Smooth muscle cell (in vitro differentiated cells): ENCODE measurements around the gene DIDO1. TPM values are rescaled to one million over a fixed set of nuclear protein-coding genes. Genes with fewer than 3 reads are reported as not detected.

Experiments used
- DNase-seq: peaks from one replicate; lab custom pipeline; 2025; ENCODE audit not compliant: unreplicated experiment; lab: John Stamatoyannopoulos, UW
- H2AFZ ChIP-seq: fragments of 200-600 bp; sonication (generic); 2 replicates; pipeline ENCODE4 v1.6.0; 2016; ENCODE audit warnings: antibody characterized with exemption, low read depth, mild to moderate bottlenecking
- H3F3A ChIP-seq: fragments of 200-600 bp; sonication (generic); 2 replicates; pipeline ENCODE4 v1.6.0; 2017; ENCODE audit warnings: antibody characterized with exemption, low read depth
- H3K27ac ChIP-seq: fragments of 200-600 bp; sonication (generic); 2 replicates; pipeline ENCODE4 v1.5.1; 2016; ENCODE audit warnings: low read depth, mild to moderate bottlenecking
- H3K27me3 ChIP-seq: fragments of 200-600 bp; sonication (generic); 2 replicates; pipeline ENCODE4 v1.6.1; 2016; ENCODE audit warnings: low read depth, mild to moderate bottlenecking
- H3K36me3 ChIP-seq: fragments of 200-600 bp; sonication (generic); 2 replicates; pipeline ENCODE4 v1.5.1; 2016; ENCODE audit warnings: low read depth
- H3K4me1 ChIP-seq: fragments of 200-600 bp; sonication (generic); 2 replicates; pipeline ENCODE4 v1.5.1; 2016; ENCODE audit warnings: low read depth
- H3K4me2 ChIP-seq: fragments of 200-600 bp; sonication (generic); 2 replicates; pipeline ENCODE4 v1.6.0; 2016; ENCODE audit warnings: mild to moderate bottlenecking
- H3K4me3 ChIP-seq: fragments of 200-600 bp; sonication (generic); 2 replicates; pipeline ENCODE4 v1.5.1; 2016; ENCODE audit warnings: mild to moderate bottlenecking
- H3K79me2 ChIP-seq: fragments of 200-600 bp; sonication (generic); 2 replicates; pipeline ENCODE4 v1.6.0; 2016; ENCODE audit warnings: low read depth, mild to moderate bottlenecking
- H3K9ac ChIP-seq: fragments of 200-600 bp; sonication (generic); 2 replicates; pipeline ENCODE4 v1.6.0; 2016; ENCODE audit warnings: low read depth
- H3K9me3 ChIP-seq: fragments of 200-600 bp; sonication (generic); replicated peaks from 2 replicates; pipeline ENCODE4 v1.5.1; 2016; ENCODE audit warnings: low read depth
- H4K20me1 ChIP-seq: fragments of 200-600 bp; sonication (generic); 2 replicates; pipeline ENCODE4 v1.6.0; 2016; ENCODE audit warnings: low read depth
- CTCF ChIP-seq: fragments of 200-600 bp; sonication (generic); IDR thresholded peaks from 2 replicates; pipeline ENCODE4 v1.5.1; 2017; ENCODE audit warnings: borderline replicate concordance, mild to moderate bottlenecking, antibody characterized with exemption; ENCODE audit not compliant: insufficient read depth, poor library complexity, severe bottlenecking
- WGBS: methylation state at CpG from one replicate; pipeline ENCODE4 v1.1.7; 2016; ENCODE audit warnings: low lambda C conversion rate; 5-methylcytosine and 5-hydroxymethylcytosine counted together
- polyA plus RNA-seq: library from polyadenylated mRNA; unstranded; fragments of >200 nt; fragmentation: Nextera tagmentation; extraction: Ambion mirVana; gene quantifications from 2 replicates; pipeline ENCODE4 v1.2.1, GENCODE V29; 2016
- total RNA-seq: library from RNA; depleted of rRNA; stranded (reverse); fragments of >200 nt; gene quantifications from 2 replicates; pipeline ENCODE4 v1.2.3, GENCODE V29; 2014

Gene DIDO1
- total and polyA plus RNA-seq, 2 experiments from 2014 or later: 16.0 to 25.8 TPM

- Histone ChIP-seq H2AFZ (no peak overlapping the region), H3K27ac (no peak overlapping the region), H3F3A (no peaks in the 10 kb centered on the region), H3K9ac (no peak overlapping the region), H3K36me3 (no peaks in the 10 kb centered on the region), H3K4me2 (no peak overlapping the region), H3K79me2 (peaks cover 34% of the 10 kb centered on the region), H4K20me1 (peaks cover 88% of the 10 kb centered on the region), H3K4me1 (peaks cover 18% of the 10 kb centered on the region), H3K4me3 (no peak overlapping the region), H3K9me3 (no peaks in the 10 kb centered on the region), H3K27me3 (no peaks in the 10 kb centered on the region)
- no peak for TF ChIP-seq CTCF
- WGBS: 97% methylated on average over 36 of the region's 36 CpGs
- no peak for DNase-seq
These were observed 31.1 kb upstream of the DIDO1 start for GRCh38 chr20:62957136-62958117.

GRCh38 chr20:62956387-62957135 lies 30.3 kb upstream of the DIDO1 start:
- peaks cover 34% of the 10 kb centered on the region for H3K79me2 ChIP-seq
- no peak overlapping the region for H2AFZ ChIP-seq
- no peak for TF ChIP-seq CTCF
- DNase-seq: no peak
- no peak overlapping the region for H3K4me2 ChIP-seq
- no peaks in the 10 kb centered on the region for H3K36me3 ChIP-seq
- 98% methylated on average over 25 of the region's 25 CpGs for WGBS
- no peak overlapping the region for H3K27ac ChIP-seq
- no peak overlapping the region for H3K9ac ChIP-seq
- no peaks in the 10 kb centered on the region for H3K9me3 ChIP-seq
- H3F3A ChIP-seq: no peaks in the 10 kb centered on the region
- H3K4me3 ChIP-seq: no peak overlapping the region
- H4K20me1 ChIP-seq: peaks cover 79% of the 10 kb centered on the region
- peaks cover 18% of the 10 kb centered on the region for H3K4me1 ChIP-seq
- no peaks in the 10 kb centered on the region for H3K27me3 ChIP-seq

GRCh38 chr20:62955519-62956386 lies 29.4 kb upstream of the DIDO1 start:
- no peaks in the 10 kb centered on the region for H3F3A ChIP-seq
- H3K4me2 ChIP-seq: no peak overlapping the region
- no peak for TF ChIP-seq CTCF
- no peaks in the 10 kb centered on the region for H3K27me3 ChIP-seq
- peaks cover 34% of the 10 kb centered on the region for H3K79me2 ChIP-seq
- no peak overlapping the region for H3K4me3 ChIP-seq
- DNase-seq: no peak
- peaks cover 74% of the 10 kb centered on the region for H4K20me1 ChIP-seq
- no peaks in the 10 kb centered on the region for H3K9me3 ChIP-seq
- H3K4me1 ChIP-seq: peaks cover 18% of the 10 kb centered on the region
- H3K27ac ChIP-seq: no peak overlapping the region
- no peak overlapping the region for H2AFZ ChIP-seq
- WGBS: 72% methylated on average over 17 of the region's 23 CpGs
- H3K9ac ChIP-seq: no peak overlapping the region
- no peaks in the 10 kb centered on the region for H3K36me3 ChIP-seq
